ENCODE data around the gene APOH.

GRCh38 chr17:66229783-66230538 lies 746 bp upstream of the APOH start:
- TF ChIP-seq POLR2A (IDR thresholded peaks at IDR 0.05) (no peak), CTCF (IDR thresholded peaks at IDR 0.05) (no peak)
